Activated T-helper 17 cell treated with anti-CD3 and anti-CD28 coated beads, Interleukin-2, amount 50 U/mL, for 72 hours (primary cell): ENCODE data around the gene FLT4. TPM values are rescaled to one million over a fixed set of nuclear protein-coding genes. Genes with fewer than 3 reads are reported as not detected.

Source experiments
- ATAC-seq: fragments of 150-1000 bp; cut with Tn5 transposase; replicated peaks from 2 replicates; pipeline ENCODE4 v1.10.0; 2021; ENCODE audit warnings: mild to moderate bottlenecking, moderate library complexity
- H3K27ac Mint-ChIP-seq: one replicate; pipeline ENCODE4 v1.8.0; 2022; ENCODE audit warnings: mixed read lengths
- H3K27me3 Mint-ChIP-seq: one replicate; pipeline ENCODE4 v1.8.0; 2022; ENCODE audit warnings: mixed read lengths
- H3K36me3 Mint-ChIP-seq: one replicate; pipeline ENCODE4 v1.8.0; 2022; ENCODE audit warnings: low read depth, mild to moderate bottlenecking, mixed read lengths
- H3K4me1 Mint-ChIP-seq: one replicate; pipeline ENCODE4 v1.8.0; 2022; ENCODE audit warnings: mixed read lengths
- H3K4me3 Mint-ChIP-seq: one replicate; pipeline ENCODE4 v1.8.0; 2022; ENCODE audit warnings: mild to moderate bottlenecking, mixed read lengths
- H3K9me3 Mint-ChIP-seq: one replicate; pipeline ENCODE4 v1.8.0; 2022; ENCODE audit warnings: mixed read lengths
- total RNA-seq, 2 donors: library from RNA; stranded (reverse); gene quantifications; one replicate each; pipeline ENCODE4 v1.2.3, GENCODE V29; 2022

Gene FLT4
- total RNA-seq, 2 donors from 2014 or later = 0.34 to 0.56 TPM

DNA sequence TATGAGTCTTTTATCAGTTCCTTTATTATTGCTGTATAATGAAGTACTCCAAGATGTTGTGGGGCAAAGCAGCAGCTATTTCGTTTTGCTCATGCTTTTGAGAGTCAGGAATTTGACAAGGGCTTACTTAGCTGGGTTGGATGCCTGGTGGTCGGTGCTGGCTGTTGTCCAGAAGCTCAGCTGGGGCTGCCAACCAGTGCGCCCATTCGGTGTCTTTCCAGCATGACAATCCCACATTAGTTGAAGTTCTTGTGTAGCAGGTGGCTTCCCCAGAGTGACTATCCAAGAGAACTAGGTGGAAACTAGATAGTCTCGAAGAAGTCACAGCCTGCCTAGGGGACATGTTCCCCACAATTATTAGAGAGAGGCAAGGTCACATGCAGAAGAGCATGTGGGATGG lies 3.4 kb upstream of the FLT4 start:
- Mint-ChIP-seq H3K27ac (no peak overlapping the region), H3K4me3 (no peak overlapping the region), H3K4me1 (peaks cover 6% of the 10 kb centered on the region), H3K9me3 (no peaks in the 10 kb centered on the region), H3K36me3 (no peaks in the 10 kb centered on the region), H3K27me3 (peaks cover 52% of the 10 kb centered on the region)
- ATAC-seq = no peak

DNA sequence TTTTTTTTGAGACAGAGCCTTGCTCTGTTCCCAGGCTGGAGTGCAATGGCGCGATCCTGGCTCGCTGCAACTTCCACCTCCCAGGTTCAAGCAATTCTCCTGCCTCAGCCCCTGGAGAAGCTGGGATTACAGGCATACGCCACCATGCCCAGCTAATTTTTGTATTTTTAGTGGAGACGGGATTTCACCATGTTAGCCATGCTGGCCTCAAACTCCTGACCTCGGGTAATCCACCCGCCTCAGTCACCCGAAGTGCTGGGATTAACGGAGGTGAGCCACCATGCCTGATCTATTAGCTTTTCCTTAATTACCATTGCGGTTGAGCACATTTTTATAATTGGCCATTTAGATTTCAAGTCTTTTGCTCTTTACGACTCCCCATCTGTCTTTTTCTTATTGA lies 2.9 kb upstream of the FLT4 start:
- peaks cover 6% of the 10 kb centered on the region for H3K4me1 Mint-ChIP-seq
- no peaks in the 10 kb centered on the region for H3K36me3 Mint-ChIP-seq
- no peak overlapping the region for H3K4me3 Mint-ChIP-seq
- H3K9me3 Mint-ChIP-seq = no peaks in the 10 kb centered on the region
- no peak overlapping the region for H3K27ac Mint-ChIP-seq
- ATAC-seq = no peak
- peaks cover 53% of the 10 kb centered on the region for H3K27me3 Mint-ChIP-seq

DNA sequence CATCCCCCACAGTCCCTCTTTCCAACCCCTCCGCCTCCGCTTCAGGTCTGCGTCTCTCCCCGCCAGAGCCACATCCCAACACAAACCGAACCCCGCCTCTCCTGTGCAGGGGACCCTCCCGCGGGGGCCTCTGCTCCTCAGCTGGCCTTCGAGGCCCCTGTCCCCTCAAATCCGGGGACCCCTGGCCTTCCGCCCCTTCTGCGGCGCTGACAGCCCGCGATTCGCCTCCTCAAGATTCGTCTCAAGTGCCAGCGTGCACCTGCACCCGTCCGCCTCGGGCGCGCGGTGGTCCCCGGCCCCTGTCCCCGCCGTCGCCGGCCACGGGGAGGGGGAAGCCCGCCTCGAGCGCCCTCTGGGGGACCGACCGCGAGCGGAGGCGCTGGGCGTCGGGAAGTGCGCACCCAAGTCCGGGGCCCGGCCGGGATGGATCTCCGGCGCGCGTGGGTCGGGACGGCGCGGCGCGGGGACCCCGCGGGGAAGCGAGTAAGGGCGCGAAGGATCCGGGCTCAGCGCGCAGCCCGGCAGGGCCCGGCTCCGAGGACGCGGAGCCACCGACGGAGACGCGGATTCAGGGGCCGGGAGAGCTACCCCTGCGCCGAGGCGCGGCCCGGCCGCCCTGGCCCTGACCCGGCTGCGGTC lies 623 bp downstream of the FLT4 start:
- Mint-ChIP-seq H3K9me3 (no peaks in the 10 kb centered on the region), H3K4me1 (peaks cover 6% of the 10 kb centered on the region), H3K36me3 (no peaks in the 10 kb centered on the region), H3K4me3 (peak overlapping the region; percentile 54), H3K27ac (no peak overlapping the region), H3K27me3 (peaks cover 38% of the 10 kb centered on the region)
- ATAC-seq = no peak

- Mint-ChIP-seq H3K27ac (no peak overlapping the region), H3K9me3 (no peaks in the 10 kb centered on the region), H3K36me3 (no peaks in the 10 kb centered on the region), H3K4me1 (peaks cover 6% of the 10 kb centered on the region), H3K27me3 (peaks cover 37% of the 10 kb centered on the region), H3K4me3 (peak overlapping the region; percentile 54)
- no peak for ATAC-seq
Observed at GRCh38 chr5:180647941-180648500, 1.4 kb downstream of the FLT4 start.

- Mint-ChIP-seq H3K9me3 (no peaks in the 10 kb centered on the region), H3K4me1 (peaks cover 6% of the 10 kb centered on the region), H3K27me3 (peaks cover 31% of the 10 kb centered on the region), H3K27ac (no peak overlapping the region), H3K36me3 (no peaks in the 10 kb centered on the region), H3K4me3 (no peak overlapping the region)
- ATAC-seq = no peak
Observed at GRCh38 chr5:180647465-180647864, 1.9 kb downstream of the FLT4 start.

DNA sequence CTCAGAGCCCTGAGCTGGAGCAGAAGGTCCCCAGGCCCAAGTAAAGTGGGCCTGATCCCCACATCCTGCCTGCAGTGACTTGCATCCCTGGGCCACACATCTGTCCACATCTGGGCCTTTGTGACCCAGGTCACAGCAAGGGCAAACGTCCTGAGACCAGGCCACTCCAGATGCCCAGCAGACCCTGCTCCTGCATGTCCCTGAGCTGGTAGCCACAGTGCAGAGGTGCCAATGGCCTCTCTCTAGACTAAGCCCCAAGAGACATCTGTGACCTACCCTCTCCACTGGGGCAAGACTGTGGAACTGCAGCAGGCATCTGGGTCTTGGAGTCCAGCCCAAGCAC lies 2.5 kb downstream of the FLT4 start:
- Mint-ChIP-seq H3K27ac (no peak overlapping the region), H3K9me3 (no peaks in the 10 kb centered on the region), H3K4me3 (no peak overlapping the region), H3K36me3 (no peaks in the 10 kb centered on the region), H3K4me1 (peaks cover 6% of the 10 kb centered on the region), H3K27me3 (peaks cover 30% of the 10 kb centered on the region)
- no peak for ATAC-seq

DNA sequence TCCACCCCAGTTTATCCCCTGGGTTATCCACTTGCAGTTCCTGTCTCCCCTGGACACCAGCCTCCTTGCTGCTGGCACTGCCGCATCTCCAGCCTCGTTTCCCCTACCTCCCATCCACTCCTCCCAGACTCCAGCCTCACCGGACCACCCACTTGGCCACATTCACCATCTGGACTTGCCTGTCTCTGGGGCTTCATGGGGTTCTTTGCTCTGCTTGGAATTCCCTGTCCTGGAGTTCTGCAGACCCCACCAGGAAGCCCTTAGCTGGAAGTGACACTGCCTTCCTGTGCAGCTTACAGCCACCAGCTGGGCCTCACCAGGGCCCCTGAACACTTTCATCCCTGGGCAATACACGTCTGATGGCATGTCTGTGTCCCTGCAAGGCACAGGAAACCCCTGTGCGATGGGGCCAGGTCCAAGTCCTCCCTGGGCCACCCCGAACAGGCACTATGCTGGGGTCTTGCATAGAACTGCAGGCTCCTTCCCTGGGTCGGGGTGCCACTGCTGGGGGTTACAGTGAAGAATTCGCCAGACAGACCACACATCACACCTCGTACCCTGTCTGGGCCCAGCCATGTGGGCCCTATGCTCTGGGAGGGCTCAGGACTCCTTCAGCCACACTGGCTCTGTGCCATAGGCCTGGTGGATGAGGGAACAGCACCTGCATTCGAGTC lies 3.0 kb downstream of the FLT4 start:
- no peak overlapping the region for H3K4me3 Mint-ChIP-seq
- peaks cover 25% of the 10 kb centered on the region for H3K27me3 Mint-ChIP-seq
- H3K27ac Mint-ChIP-seq = no peak overlapping the region
- no peak for ATAC-seq
- no peaks in the 10 kb centered on the region for H3K9me3 Mint-ChIP-seq
- no peaks in the 10 kb centered on the region for H3K36me3 Mint-ChIP-seq
- H3K4me1 Mint-ChIP-seq = peaks cover 6% of the 10 kb centered on the region

- H3K4me3 Mint-ChIP-seq = no peak overlapping the region
- H3K9me3 Mint-ChIP-seq = no peaks in the 10 kb centered on the region
- ATAC-seq = no peak
- no peaks in the 10 kb centered on the region for H3K36me3 Mint-ChIP-seq
- no peak overlapping the region for H3K27ac Mint-ChIP-seq
- peaks cover 4% of the 10 kb centered on the region for H3K4me1 Mint-ChIP-seq
- H3K27me3 Mint-ChIP-seq = peaks cover 19% of the 10 kb centered on the region
Observed at GRCh38 chr5:180645274-180646204, 3.9 kb downstream of the FLT4 start.

DNA sequence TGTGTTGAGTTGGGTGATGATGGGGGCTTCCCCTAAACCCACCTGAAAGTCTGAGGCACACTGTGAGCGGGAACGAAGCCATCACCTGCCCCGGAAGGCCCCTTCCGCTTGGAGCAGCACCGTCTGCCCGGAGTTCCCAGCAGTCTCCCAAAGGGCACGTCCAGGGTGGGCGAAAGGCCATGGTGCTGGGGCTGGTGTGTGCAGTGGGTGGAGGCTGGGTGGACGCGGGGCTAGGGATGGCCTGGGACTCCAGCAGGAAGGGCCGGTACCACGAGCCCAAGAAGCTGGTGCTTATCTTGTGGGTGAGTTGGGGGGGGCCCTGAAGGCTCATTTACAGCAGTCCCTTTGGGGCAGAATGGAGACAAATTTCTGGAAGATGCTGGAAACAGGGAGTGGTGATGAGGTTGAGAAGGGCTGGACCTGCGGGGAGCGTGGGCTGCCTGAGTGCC lies 4.6 kb downstream of the FLT4 start:
- Mint-ChIP-seq H3K4me3 (no peak overlapping the region), H3K4me1 (no peaks in the 10 kb centered on the region), H3K27ac (no peak overlapping the region), H3K36me3 (no peaks in the 10 kb centered on the region), H3K9me3 (no peaks in the 10 kb centered on the region), H3K27me3 (peaks cover 13% of the 10 kb centered on the region)
- no peak for ATAC-seq

DNA sequence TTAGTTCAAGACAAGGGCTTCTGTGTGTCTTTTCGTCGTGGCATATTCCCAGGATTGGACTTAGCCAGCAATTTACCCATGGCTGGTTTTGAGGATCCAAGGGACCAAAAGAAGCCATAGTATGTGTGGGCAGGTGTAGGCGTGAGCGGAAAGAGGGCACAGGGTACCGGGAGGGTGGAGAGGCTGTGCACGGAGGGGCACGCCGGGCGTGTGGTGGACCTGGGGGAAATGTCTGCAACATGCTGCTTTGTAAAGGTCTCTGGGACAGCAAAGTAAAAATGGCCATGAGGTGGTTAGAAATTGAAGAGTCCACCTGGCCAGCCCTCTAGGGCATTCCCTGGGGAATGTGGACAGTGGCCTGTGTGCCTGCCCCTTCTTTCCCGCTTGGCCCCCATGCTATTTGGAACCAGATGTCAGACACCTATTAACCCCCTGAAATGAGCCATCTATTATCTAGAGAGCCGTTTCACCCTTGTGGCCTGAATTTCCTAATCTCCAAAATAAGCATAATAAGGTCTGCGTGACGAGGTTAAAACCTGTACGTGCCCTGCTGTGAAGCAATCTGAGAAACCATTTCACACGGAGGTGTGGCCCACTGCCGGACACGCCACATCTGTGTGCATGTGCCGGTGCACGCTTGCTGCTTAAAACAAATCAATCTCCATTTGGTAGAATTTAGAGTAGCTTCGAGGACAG lies 5.1 kb downstream of the FLT4 start:
- no peak for ATAC-seq
- H3K27me3 Mint-ChIP-seq = peaks cover 10% of the 10 kb centered on the region
- H3K27ac Mint-ChIP-seq = no peak overlapping the region
- no peaks in the 10 kb centered on the region for H3K4me1 Mint-ChIP-seq
- no peak overlapping the region for H3K4me3 Mint-ChIP-seq
- no peaks in the 10 kb centered on the region for H3K36me3 Mint-ChIP-seq
- no peaks in the 10 kb centered on the region for H3K9me3 Mint-ChIP-seq

GRCh38 chr5:180643191-180643851 lies 6.1 kb downstream of the FLT4 start:
- H3K4me1 Mint-ChIP-seq = no peaks in the 10 kb centered on the region
- no peak overlapping the region for H3K27ac Mint-ChIP-seq
- H3K27me3 Mint-ChIP-seq = peaks cover 7% of the 10 kb centered on the region
- no peaks in the 10 kb centered on the region for H3K9me3 Mint-ChIP-seq
- H3K4me3 Mint-ChIP-seq = no peak overlapping the region
- H3K36me3 Mint-ChIP-seq = no peaks in the 10 kb centered on the region
- no peak for ATAC-seq

GRCh38 chr5:180642779-180643178 lies 6.6 kb downstream of the FLT4 start:
- no peak overlapping the region for H3K27ac Mint-ChIP-seq
- H3K4me3 Mint-ChIP-seq = no peak overlapping the region
- peaks cover 2% of the 10 kb centered on the region for H3K27me3 Mint-ChIP-seq
- H3K4me1 Mint-ChIP-seq = no peaks in the 10 kb centered on the region
- no peak for ATAC-seq
- no peaks in the 10 kb centered on the region for H3K36me3 Mint-ChIP-seq
- H3K9me3 Mint-ChIP-seq = no peaks in the 10 kb centered on the region

DNA sequence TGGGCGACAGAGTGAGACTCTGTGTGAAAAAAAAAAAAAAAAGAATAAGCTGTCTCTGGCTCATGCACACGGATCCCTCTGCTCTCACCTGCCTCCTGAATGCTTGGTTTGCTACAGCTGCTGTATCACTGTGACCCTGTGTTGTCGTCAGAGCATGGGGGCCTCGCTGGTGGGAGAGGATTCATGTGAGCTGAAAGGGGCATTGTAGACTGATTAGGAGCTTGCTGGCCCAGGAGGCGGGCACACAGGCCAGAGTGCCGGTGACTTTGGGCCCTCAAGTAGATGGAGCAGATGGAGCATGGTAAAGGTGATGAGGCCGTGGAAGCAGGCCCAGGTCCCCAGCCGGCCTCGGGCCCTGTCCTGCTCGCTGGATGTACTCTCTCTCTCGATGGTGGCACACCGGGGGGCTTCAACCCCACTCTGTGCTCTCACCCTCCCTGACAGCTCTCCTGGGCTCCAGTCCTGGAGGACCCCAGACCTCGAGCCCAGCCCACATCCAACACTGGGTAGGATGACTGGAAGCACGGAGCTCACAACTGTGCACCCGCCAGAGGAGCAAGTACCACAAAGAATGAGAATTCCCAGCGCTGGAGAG lies 7.1 kb downstream of the FLT4 start:
- no peaks in the 10 kb centered on the region for H3K36me3 Mint-ChIP-seq
- H3K9me3 Mint-ChIP-seq = no peaks in the 10 kb centered on the region
- no peaks in the 10 kb centered on the region for H3K27me3 Mint-ChIP-seq
- no peak for ATAC-seq
- H3K4me1 Mint-ChIP-seq = no peaks in the 10 kb centered on the region
- no peak overlapping the region for H3K27ac Mint-ChIP-seq
- no peak overlapping the region for H3K4me3 Mint-ChIP-seq
